NCI-H146 (cell line): ENCODE results near the gene CTRL.
A peak's percentile ranks its signal among the peaks of the same experiment; 100 is the strongest.

Experiments
- DNase-seq: peaks from one replicate; lab custom pipeline; 2025; lab: John Stamatoyannopoulos, UW

CTRL gene

GRCh38 chr16:67886387-67886786 is 45.3 kb downstream of the CTRL start:
- no peak for DNase-seq

- DNase-seq: no peak
Measured at GRCh38 chr16:67885976-67886375, 45.7 kb downstream of the CTRL start.

- DNase-seq: no peak
Measured at GRCh38 chr16:67885545-67885944, 46.1 kb downstream of the CTRL start.

GRCh38 chr16:67884684-67885083 is 47.0 kb downstream of the CTRL start, which contains the start of gene NRN1L:
Gene NRN1L (plus strand): TSS chr16:67884885. CDS start chr16:67884904, 19 bp downstream.
- no peak for DNase-seq

GRCh38 chr16:67883872-67884261 is 47.8 kb downstream of the CTRL start:
- peak; percentile 8 for DNase-seq

- DNase-seq: no peak
Measured at GRCh38 chr16:67883146-67883871, 48.4 kb downstream of the CTRL start.

GRCh38 chr16:67882374-67883145 is 49.1 kb downstream of the CTRL start:
- no peak for DNase-seq

- no peak for DNase-seq
Measured at GRCh38 chr16:67881621-67882161, 50.0 kb downstream of the CTRL start.

- no peak for DNase-seq
Measured at GRCh38 chr16:67880584-67880983, 51.1 kb downstream of the CTRL start.

GRCh38 chr16:67879936-67880335 is 51.7 kb downstream of the CTRL start:
- DNase-seq: no peak
